GM10248 (cell line): ENCODE data around the gene TRAPPC5.

Experiments used
- CTCF ChIA-PET: fragments of 300-600 bp; sonication (Branson Sonifier 250); formaldehyde crosslinking; extraction: SDS; loops from one replicate; lab custom pipeline; 2021; ENCODE audit warnings: antibody characterized with exemption; lab: Yijun Ruan, JAX
- POLR2A ChIA-PET: fragments of 350-650 bp; sonication (Branson Sonifier 250); formaldehyde crosslinking; extraction: SDS; loops from one replicate; lab custom pipeline; 2020; ENCODE audit warnings: antibody characterized with exemption; lab: Yijun Ruan, JAX
- DNase-seq: peaks from one replicate; pipeline ENCODE4 v3.0.0; 2012; ENCODE audit errors: extremely low spot score
- TF ChIP-seq, protein P1 (sequence below): IDR thresholded peaks from 2 replicates; pipeline ENCODE4 v1.5.1; 2012; ENCODE audit warnings: mild to moderate bottlenecking, low read depth; ENCODE audit errors: extremely low read depth, missing control alignments, control extremely low read depth

TRAPPC5 gene

DNA sequence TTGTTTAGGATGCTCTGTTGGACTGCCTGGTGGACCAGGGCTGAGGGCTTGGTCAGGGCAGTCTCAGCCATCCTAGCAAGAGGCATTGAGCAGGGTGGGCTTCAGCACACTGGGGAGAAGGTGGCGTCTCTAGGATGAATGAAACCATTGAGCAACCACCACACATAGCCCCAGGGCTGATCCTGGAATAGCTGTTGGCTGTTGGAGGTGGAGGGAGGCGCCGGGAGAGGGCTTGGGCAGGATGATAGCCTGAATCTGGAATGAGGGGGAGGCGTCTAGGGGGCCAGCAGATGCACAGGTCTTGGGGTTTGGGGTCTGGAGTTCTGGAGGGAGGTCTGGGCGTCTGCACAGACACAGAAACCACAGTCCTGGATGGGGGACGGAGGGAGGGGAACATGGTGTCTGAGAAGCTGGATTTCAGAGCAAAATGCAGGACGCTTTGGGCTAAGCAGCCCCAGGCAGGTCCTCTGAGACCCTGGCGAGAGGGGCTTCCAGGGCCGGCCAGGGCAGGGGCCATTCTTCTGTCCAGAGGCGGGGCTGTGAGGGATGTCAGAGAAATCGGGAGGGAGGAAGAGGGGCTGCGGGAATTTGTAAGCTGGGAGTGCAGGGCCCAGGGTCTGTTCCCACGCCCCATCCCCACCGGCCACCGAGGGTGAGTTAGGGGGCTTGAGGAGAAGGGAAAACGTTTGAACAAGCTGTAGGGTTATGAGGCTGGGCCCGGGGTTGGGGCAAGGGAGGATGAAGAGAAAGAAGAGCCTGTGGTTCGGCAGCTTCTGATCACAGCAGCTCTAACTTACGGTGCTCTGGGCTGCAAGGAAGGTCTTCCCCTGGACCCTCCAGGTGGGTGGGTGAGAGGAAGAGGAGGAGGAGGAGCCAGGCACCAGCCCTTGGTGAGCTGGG is 5.2 kb downstream of the TRAPPC5 start:
- CTCF ChIA-PET: interaction anchor here (0.8 to 2.8 kb wide), 4 partner anchors 14 to 117 kb away, joined by 3 to 10 read pairs (median 4); no protein-coding TSS in a partner anchor
- POLR2A ChIA-PET: interaction anchor here (0.8 to 1.2 kb wide), 4 partner anchors 13 to 50 kb away, joined by 3 to 5 read pairs (median 3); partner anchors contain the start of gene FCER2
- TF ChIP-seq, protein P1, sequence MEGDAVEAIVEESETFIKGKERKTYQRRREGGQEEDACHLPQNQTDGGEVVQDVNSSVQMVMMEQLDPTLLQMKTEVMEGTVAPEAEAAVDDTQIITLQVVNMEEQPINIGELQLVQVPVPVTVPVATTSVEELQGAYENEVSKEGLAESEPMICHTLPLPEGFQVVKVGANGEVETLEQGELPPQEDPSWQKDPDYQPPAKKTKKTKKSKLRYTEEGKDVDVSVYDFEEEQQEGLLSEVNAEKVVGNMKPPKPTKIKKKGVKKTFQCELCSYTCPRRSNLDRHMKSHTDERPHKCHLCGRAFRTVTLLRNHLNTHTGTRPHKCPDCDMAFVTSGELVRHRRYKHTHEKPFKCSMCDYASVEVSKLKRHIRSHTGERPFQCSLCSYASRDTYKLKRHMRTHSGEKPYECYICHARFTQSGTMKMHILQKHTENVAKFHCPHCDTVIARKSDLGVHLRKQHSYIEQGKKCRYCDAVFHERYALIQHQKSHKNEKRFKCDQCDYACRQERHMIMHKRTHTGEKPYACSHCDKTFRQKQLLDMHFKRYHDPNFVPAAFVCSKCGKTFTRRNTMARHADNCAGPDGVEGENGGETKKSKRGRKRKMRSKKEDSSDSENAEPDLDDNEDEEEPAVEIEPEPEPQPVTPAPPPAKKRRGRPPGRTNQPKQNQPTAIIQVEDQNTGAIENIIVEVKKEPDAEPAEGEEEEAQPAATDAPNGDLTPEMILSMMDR: no peak
- DNase-seq: no peak

DNA sequence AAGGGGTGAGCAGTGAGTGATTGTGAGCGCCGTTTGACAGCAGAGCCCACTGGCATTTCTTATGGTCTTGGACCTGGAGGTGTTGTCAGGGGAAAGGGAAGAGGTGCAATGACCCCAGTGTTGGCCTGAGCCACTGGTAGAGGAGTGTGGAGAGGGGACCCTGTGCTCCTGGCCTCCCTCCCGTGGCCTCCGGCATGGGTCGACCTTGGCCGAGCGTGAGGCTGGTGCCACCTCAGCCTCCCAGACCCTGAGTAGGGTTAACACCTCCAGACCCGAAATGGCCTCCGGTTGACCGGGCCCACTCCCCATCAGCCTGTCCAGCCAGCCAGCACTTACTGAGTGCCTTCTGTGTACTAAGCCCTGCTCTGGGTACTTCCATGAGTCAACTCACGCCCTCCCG is 6.5 kb downstream of the TRAPPC5 start:
- POLR2A ChIA-PET: no interaction called here
- CTCF ChIA-PET: no interaction called here
- DNase-seq: no peak
- TF ChIP-seq, protein P1: no peak

- ChIA-PET CTCF (interaction anchor here (1.3 to 3.6 kb wide), 3 partner anchors 9 to 112 kb away, joined by 3 to 25 read pairs (median 4); partner anchors contain the start of gene TRAPPC5), POLR2A (no interaction called here)
- TF ChIP-seq, protein P1: no peak
- no peak for DNase-seq
These were observed 8.5 kb downstream of the TRAPPC5 start for GRCh38 chr19:7689165-7689564.

DNA sequence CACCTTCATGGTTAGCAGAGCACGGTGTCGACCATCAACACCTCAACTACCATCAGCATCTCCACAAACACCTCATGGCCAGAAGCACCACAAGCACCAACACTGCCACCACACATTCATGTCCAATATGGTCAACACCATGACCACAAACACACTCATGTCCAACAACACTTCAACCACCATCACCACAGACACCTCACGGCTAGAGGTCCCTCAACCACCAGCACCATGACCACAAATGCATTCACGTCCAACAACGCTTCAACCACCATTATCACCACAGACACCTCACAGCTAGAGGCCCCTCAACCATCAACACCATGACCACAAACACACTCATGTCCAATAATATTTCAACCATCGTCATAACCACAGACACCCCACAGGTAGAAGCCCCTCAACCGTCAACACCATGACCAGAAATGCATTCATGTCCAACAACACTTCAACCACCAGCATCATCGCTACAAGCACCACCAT is 10.2 kb downstream of the TRAPPC5 start:
- TF ChIP-seq, protein P1: no peak
- ChIA-PET CTCF (interaction anchor here (1.0 to 3.6 kb wide), 3 partner anchors 10 to 109 kb away, joined by 3 to 25 read pairs (median 3); partner anchors contain the start of gene TRAPPC5), POLR2A (interaction anchor here (0.6 kb wide), 1 partner anchor 40 kb away, joined by 3 read pairs; no protein-coding TSS in a partner anchor)
- no peak for DNase-seq

- no peak for DNase-seq
- ChIA-PET CTCF (interaction anchor here (1.0 to 3.6 kb wide), 2 partner anchors 11 to 109 kb away, joined by 3 to 25 read pairs; partner anchors contain the start of gene TRAPPC5), POLR2A (no interaction called here)
- TF ChIP-seq, protein P1: no peak
These were observed 10.9 kb downstream of the TRAPPC5 start for GRCh38 chr19:7691497-7691896.

DNA sequence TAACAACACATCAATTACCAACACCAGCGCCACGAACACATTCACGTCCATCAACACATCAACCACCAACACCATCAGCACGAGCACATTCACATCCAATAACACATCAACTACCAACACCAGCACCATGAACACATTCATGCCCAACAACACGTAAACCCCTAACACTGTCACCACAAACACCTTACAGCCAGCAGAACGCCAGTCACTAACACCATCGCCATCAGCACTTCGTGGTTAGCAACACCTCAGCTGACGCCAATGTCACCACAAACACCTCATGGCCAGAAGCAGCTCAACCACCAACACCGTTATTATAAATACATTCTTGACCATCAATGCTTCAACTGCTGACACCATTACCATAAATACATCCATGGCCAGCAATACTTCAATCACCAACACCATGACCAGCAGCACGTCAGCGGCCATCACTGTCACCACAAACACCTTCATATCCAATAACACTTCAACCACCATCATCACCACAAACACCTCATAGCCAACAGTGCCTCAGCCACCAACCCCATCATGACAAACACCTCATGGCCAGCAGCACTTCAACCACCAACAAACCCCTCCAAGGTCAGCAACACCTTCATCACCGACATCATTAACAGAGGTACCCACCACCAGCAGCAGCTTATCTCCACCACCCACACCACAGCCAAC is 11.9 kb downstream of the TRAPPC5 start:
- CTCF ChIA-PET: interaction anchor here (2.1 kb wide), 1 partner anchor 11 kb away, joined by 9 read pairs; the partner anchor contains the start of gene TRAPPC5
- TF ChIP-seq, protein P1: no peak
- POLR2A ChIA-PET: no interaction called here
- no peak for DNase-seq
